Osteoblast (primary cell): ENCODE results near the gene RBM26. TPM values are rescaled to one million over a fixed set of nuclear protein-coding genes. Genes with fewer than 3 reads are reported as not detected.

Source experiments
- DNase-seq: peaks from one replicate; pipeline ENCODE4 v3.0.0; 2011; ENCODE audit warnings: low spot score, mixed read lengths; ENCODE audit not compliant: insufficient read length; ENCODE audit errors: missing footprints
- H2AFZ ChIP-seq: 2 replicates; pipeline ENCODE4 v1.6.0; 2011; ENCODE audit warnings: mild to moderate bottlenecking, low read length
- H3K27ac ChIP-seq: 2 replicates; pipeline ENCODE4 v1.5.1; 2011; ENCODE audit warnings: mild to moderate bottlenecking, low read depth, low read length, moderate library complexity
- H3K27me3 ChIP-seq: 2 replicates; pipeline ENCODE4 v1.6.0; 2012; ENCODE audit warnings: mild to moderate bottlenecking, control low read depth, inconsistent platforms, low read length, moderate library complexity; ENCODE audit not compliant: insufficient read depth
- H3K36me3 ChIP-seq: 2 replicates; pipeline ENCODE4 v1.5.1; 2011; ENCODE audit warnings: mild to moderate bottlenecking, low read length, control low read depth, moderate library complexity; ENCODE audit not compliant: insufficient read depth
- H3K4me1 ChIP-seq: 2 replicates; pipeline ENCODE4 v1.5.1; 2011; ENCODE audit warnings: mild to moderate bottlenecking, low read length, control low read depth, moderate library complexity; ENCODE audit not compliant: insufficient read depth
- H3K4me2 ChIP-seq: 2 replicates; pipeline ENCODE4 v1.6.0; 2011; ENCODE audit warnings: mild to moderate bottlenecking, low read length; ENCODE audit not compliant: insufficient read depth
- H3K4me3 ChIP-seq: fragments of 200-600 bp; sonication (generic); 3 replicates; pipeline ENCODE4 v1.5.1; 2012; ENCODE audit warnings: mild to moderate bottlenecking, low read length, inconsistent platforms; ENCODE audit not compliant: insufficient read depth
- H3K79me2 ChIP-seq: 2 replicates; pipeline ENCODE4 v1.6.0; 2012; ENCODE audit warnings: mild to moderate bottlenecking, low read length, control low read depth, inconsistent platforms; ENCODE audit not compliant: insufficient read depth
- H3K9me3 ChIP-seq: 2 replicates; pipeline ENCODE4 v1.5.1; 2011; ENCODE audit warnings: low read depth, low read length, control low read depth
- H4K20me1 ChIP-seq: 2 replicates; pipeline ENCODE4 v1.6.0; 2012; ENCODE audit warnings: mild to moderate bottlenecking, low read length, control low read depth; ENCODE audit not compliant: insufficient read depth
- total RNA-seq: library from RNA; depleted of rRNA; stranded (reverse); fragments of >200 nt; gene quantifications from 2 replicates; pipeline ENCODE4 v1.2.3, GENCODE V29; 2012
- TF ChIP-seq, protein P1 (sequence below): IDR thresholded peaks from 2 replicates; pipeline ENCODE4 v1.5.1; 2011; ENCODE audit warnings: mild to moderate bottlenecking, low read depth, low read length, moderate library complexity; ENCODE audit errors: extremely low read depth

Gene RBM26
- total RNA-seq, 1 donor: 35.5 TPM

DNA sequence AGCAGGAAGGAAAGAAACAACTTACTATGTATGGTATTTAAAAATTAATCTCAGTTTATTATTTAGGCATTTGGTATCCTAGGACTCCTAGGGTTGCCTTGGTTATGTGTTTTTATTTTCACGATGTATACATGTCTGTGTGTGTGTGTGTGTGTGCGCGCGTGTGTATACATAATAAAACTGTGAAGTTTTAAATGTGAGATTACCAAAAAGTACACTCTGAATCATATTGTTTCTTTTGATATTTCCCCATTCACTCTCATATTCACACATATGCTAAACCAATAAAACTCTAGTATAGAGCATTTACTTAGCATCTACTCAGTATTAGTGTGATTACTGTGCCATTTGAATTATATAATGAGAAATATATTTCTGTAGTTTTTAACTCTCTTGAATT lies 44.1 kb upstream of the RBM26 start:
- H3K79me2 ChIP-seq: no peaks in the 10 kb centered on the region
- H2AFZ ChIP-seq: no peak overlapping the region
- no peak overlapping the region for H3K4me3 ChIP-seq
- H3K27me3 ChIP-seq: no peaks in the 10 kb centered on the region
- no peak overlapping the region for H3K4me2 ChIP-seq
- no peak overlapping the region for H3K27ac ChIP-seq
- H4K20me1 ChIP-seq: no peaks in the 10 kb centered on the region
- no peaks in the 10 kb centered on the region for H3K36me3 ChIP-seq
- TF ChIP-seq, protein P1, sequence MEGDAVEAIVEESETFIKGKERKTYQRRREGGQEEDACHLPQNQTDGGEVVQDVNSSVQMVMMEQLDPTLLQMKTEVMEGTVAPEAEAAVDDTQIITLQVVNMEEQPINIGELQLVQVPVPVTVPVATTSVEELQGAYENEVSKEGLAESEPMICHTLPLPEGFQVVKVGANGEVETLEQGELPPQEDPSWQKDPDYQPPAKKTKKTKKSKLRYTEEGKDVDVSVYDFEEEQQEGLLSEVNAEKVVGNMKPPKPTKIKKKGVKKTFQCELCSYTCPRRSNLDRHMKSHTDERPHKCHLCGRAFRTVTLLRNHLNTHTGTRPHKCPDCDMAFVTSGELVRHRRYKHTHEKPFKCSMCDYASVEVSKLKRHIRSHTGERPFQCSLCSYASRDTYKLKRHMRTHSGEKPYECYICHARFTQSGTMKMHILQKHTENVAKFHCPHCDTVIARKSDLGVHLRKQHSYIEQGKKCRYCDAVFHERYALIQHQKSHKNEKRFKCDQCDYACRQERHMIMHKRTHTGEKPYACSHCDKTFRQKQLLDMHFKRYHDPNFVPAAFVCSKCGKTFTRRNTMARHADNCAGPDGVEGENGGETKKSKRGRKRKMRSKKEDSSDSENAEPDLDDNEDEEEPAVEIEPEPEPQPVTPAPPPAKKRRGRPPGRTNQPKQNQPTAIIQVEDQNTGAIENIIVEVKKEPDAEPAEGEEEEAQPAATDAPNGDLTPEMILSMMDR: no peak
- no peak for DNase-seq
- peaks cover 20% of the 10 kb centered on the region for H3K4me1 ChIP-seq
- H3K9me3 ChIP-seq: no peaks in the 10 kb centered on the region

DNA sequence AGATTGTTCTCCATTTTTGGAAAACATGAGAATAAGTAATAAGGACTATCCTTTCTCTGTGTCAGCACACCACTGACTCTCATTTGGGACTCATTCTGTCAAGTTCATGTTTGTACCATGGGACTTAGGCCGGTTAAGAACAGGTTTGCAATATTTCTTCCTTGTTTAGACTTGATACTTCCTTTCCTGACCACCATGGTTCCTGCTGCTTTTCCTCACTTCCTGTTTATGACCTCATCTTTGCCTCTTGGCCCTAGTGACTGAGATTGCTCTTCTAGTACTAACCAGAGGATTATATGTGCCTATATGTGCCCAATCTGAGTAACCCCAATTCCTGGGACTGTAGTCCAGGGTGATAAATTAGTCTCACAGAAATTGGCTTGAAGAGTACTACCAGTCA lies 42.4 kb upstream of the RBM26 start:
- no peaks in the 10 kb centered on the region for H3K9me3 ChIP-seq
- no peaks in the 10 kb centered on the region for H3K36me3 ChIP-seq
- H3K4me3 ChIP-seq: no peak overlapping the region
- H3K4me1 ChIP-seq: peaks cover 17% of the 10 kb centered on the region
- no peaks in the 10 kb centered on the region for H3K27me3 ChIP-seq
- TF ChIP-seq, protein P1: no peak
- no peaks in the 10 kb centered on the region for H4K20me1 ChIP-seq
- H3K27ac ChIP-seq: no peak overlapping the region
- no peaks in the 10 kb centered on the region for H3K79me2 ChIP-seq
- no peak overlapping the region for H3K4me2 ChIP-seq
- no peak for DNase-seq
- no peak overlapping the region for H2AFZ ChIP-seq

DNA sequence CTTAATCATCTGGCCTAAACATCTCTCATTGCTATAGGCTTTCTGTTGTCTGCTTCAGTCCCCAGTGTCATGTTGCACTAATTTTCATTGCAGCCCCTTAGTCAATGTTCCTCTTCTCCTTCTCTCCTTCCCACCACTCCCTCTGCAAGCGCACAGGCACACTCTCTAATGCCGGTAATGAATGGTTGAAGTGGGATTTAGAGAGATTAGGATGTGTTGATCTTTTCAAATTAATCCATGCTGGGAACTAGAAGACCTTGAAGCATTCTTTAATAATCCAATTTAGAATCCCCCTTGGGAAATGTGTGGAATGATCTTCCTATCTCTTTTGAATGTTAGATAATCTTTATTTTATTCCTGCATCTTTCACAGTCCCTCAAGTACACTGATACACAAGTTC lies 41.7 kb upstream of the RBM26 start:
- Histone ChIP-seq H3K4me3 (no peak overlapping the region), H3K79me2 (no peaks in the 10 kb centered on the region), H3K27me3 (no peaks in the 10 kb centered on the region), H3K4me2 (no peak overlapping the region), H2AFZ (no peak overlapping the region), H3K9me3 (no peaks in the 10 kb centered on the region), H3K4me1 (peaks cover 17% of the 10 kb centered on the region), H3K27ac (no peak overlapping the region), H3K36me3 (no peaks in the 10 kb centered on the region), H4K20me1 (no peaks in the 10 kb centered on the region)
- DNase-seq: no peak
- TF ChIP-seq, protein P1: no peak

DNA sequence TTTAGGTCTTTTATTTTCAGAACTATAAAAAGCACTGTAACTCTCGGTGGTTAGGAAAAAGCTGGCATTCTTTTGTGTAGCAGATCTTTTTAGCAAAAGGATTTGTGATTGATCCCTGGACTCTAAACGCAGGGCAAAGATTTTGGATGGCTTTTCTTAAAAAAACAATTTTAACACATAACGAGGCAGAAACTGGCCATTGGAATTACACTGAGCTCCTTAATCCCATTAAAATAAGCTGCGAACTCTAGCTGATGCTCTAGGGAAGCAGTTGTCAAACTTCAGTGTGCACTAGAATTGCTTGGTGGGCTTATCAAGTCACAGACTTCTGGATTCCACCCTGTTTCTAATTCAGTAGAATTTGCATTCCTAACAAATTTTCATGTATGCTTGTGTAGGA lies 41.1 kb upstream of the RBM26 start:
- H3K27me3 ChIP-seq: no peaks in the 10 kb centered on the region
- H4K20me1 ChIP-seq: no peaks in the 10 kb centered on the region
- no peaks in the 10 kb centered on the region for H3K79me2 ChIP-seq
- no peak overlapping the region for H3K4me3 ChIP-seq
- no peak overlapping the region for H3K4me2 ChIP-seq
- TF ChIP-seq, protein P1: no peak
- no peak overlapping the region for H3K27ac ChIP-seq
- DNase-seq: no peak
- no peaks in the 10 kb centered on the region for H3K9me3 ChIP-seq
- H3K36me3 ChIP-seq: no peaks in the 10 kb centered on the region
- H2AFZ ChIP-seq: peak overlapping the region; percentile 17
- H3K4me1 ChIP-seq: peaks cover 12% of the 10 kb centered on the region
